ENCODE measurements around the gene SOWAHD.

GRCh38 chrX:119762718-119763117 lies 4.3 kb downstream of the SOWAHD start:
- TF ChIP-seq CTCF (conservative IDR thresholded peaks at IDR 0.05) (no peak), EZH2 (IDR thresholded peaks at IDR 0.05; ENCODE audit: low read depth) (no peak)

Data from PC-9 (cell line).